Measurements from ENCODE around the gene CDH12.
A peak's percentile ranks its signal among the peaks of the same experiment; 100 is the strongest.
"Not testable (repeated sequence)": the region's sequence is repeated elsewhere in the genome, so short reads cannot be mapped to it uniquely, and the experiment has no call there.

CDH12 gene

GRCh38 chr5:22776285-22776684, 76.9 kb downstream of the CDH12 start:
- intact Hi-C loops (cut with DNase I): no loop called here
- DNase-seq: no peak

GRCh38 chr5:22774214-22774613, 78.9 kb downstream of the CDH12 start:
- DNase-seq; intact Hi-C loops (cut with DNase I): not testable (repeated sequence)

DNA sequence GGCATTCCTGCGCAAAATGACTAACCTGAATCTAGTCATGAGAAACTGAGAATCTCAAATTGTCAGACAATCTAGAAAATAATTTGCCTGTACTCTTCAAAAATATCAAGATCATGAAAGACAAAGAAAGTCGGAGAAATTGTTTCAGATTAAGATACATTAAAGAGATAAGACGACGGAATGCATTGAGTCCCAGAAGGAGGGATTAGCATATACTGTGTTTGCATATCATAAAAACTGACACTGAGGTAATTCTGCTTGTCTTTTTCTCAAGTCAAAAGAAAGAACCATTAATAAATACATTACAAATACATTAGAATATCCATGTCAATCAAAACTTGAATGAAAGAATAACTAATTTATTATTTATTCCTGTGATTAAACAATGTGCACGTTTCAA, 88.4 kb downstream of the CDH12 start:
- intact Hi-C loops (cut with DNase I): no loop called here
- DNase-seq: no peak

DNA sequence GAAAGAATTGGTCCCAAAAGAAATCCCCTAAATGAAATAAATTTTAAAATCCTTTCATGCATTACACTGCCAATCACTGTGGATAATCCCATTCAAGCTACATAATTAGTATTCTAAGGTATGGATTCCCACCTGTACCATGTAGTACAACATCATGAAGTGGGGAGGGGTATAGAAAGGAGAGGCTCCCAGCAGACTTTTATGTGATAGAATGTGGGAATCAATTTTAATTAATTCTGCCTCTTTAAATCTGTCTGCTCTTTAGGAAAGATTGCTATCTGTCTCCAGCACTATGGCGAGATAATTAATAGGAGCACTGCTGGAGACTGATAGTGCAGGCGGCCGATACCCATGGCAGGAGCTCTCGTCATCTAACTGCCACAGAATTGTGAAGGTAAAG, 95.4 kb downstream of the CDH12 start:
- intact Hi-C loops (cut with DNase I): no loop called here
- peak in 1 of 10 donors; percentile 32 for DNase-seq

- DNase-seq: no peak
- intact Hi-C loops (cut with DNase I): no loop called here
Observed at GRCh38 chr5:22754155-22754554, 99.0 kb downstream of the CDH12 start.

DNA sequence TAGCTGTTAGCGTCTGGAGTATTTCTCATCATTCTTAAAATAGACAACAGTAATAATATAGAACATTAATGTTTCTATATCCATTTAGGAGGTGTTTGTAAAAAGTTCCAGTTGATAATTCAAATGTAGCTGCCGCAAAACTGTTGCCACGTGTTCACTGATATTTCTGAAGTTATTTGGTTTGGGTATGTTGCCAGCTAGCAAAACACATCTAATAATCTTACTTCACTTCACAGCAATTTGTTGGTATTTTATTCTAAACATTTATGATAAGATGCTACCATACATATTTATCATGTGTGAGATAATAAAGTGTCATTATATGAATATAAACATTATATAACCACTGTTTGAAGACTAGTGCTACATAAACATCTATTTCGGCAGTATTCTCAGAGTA, 101.6 kb downstream of the CDH12 start:
- DNase-seq: no peak
- intact Hi-C loops (cut with DNase I): no loop called here

DNA sequence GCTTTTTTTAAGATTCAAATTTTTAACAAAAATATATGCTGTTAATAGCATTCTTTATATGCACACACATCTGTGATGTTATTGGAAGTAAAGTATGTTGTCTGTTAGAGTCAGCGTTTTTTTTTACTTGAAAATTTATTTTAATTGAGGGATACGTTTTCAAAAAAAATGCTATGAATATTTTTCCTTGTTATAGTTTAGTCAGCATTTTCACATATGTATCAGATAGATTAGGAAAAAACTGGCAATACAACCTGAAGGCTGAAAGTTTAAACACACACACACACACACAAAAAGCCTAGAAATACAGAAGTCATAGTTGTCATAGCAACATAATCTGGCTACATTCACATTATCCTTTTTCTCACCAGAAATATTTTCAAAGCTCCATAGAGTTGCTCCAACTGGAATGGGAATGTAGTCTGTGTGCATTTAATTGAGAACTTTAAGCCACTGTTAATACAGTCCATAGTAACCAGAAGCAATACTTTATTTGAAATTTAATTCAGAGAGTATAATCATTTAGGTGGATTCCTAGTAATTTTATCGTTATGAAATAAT, 116.6 kb downstream of the CDH12 start:
- intact Hi-C loops (cut with DNase I): no loop called here
- DNase-seq: no peak

GRCh38 chr5:22734907-22735306, 118.2 kb downstream of the CDH12 start:
- intact Hi-C loops (cut with DNase I): no loop called here
- no peak for DNase-seq

DNA sequence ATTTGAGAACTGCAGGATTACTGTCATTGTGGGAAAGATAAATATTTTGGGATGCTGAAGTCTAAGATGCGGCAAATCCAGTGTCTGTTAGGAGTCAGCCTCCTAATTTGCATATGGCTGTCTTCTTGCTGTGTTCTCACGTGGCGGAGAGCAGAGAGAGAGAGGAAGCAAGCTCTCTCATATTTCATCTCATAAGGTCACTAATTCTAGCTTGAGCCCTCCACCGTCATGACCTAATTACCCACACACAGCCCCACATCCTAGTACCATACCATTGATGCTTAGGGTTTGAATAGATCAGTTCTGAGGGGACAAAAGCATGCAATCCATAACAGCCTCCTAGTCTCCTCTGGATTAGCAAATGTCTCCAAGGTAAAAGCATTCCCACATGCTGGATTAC, 124.5 kb downstream of the CDH12 start:
- intact Hi-C loops (cut with DNase I): no loop called here
- DNase-seq: no peak

DNA sequence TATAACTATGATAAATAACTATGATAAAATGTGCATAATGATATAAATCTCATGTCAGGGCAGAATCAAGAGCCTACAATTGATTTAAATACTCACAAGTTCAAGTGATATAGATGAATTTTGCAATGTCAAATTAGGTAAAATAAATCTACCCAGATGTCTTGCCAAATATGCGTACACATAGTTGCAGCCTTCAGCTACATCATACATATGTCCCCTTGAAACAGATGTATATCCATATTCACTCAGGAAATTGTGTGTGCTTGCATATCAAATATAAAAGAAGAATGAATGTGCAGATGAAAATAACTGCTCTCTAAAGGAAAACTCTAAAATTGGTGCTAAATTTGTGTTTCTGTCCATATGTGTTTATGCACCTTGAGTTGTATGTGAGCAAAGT, 130.7 kb downstream of the CDH12 start:
- no peak for DNase-seq
- intact Hi-C loops (cut with DNase I): no loop called here

GRCh38 chr5:22722056-22722455, 131.1 kb downstream of the CDH12 start:
- intact Hi-C loops (cut with DNase I): no loop called here
- no peak for DNase-seq

DNA sequence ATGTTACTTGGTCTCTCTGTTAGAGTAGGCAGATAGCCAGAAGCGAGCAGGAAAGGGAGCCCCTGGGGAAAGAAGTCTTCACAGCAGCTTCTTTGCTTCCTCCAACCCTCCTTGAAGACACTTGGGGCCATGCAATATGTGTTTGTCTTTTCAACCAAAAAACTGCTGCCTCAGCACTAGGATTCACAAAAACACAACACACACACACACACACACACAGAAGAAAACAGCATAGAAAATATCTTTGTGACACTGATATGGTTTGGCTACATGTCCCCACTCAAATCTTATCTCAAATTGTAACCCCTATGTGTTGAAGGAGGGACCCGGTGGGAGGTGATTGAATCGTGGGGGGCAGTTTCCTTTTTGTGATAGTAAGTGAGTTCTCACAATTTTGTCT, 133.3 kb downstream of the CDH12 start:
- intact Hi-C loops (cut with DNase I): no loop called here

GRCh38 chr5:22710660-22711059, 142.5 kb downstream of the CDH12 start:
- intact Hi-C loops (cut with DNase I): no loop called here
- DNase-seq: no peak

More for the DNA sequence above, 133.3 kb downstream of the CDH12 start:
- DNase-seq: no peak

GRCh38 chr5:22709743-22710142, 143.4 kb downstream of the CDH12 start:
- DNase-seq: no peak
- intact Hi-C loops (cut with DNase I): no loop called here

DNA sequence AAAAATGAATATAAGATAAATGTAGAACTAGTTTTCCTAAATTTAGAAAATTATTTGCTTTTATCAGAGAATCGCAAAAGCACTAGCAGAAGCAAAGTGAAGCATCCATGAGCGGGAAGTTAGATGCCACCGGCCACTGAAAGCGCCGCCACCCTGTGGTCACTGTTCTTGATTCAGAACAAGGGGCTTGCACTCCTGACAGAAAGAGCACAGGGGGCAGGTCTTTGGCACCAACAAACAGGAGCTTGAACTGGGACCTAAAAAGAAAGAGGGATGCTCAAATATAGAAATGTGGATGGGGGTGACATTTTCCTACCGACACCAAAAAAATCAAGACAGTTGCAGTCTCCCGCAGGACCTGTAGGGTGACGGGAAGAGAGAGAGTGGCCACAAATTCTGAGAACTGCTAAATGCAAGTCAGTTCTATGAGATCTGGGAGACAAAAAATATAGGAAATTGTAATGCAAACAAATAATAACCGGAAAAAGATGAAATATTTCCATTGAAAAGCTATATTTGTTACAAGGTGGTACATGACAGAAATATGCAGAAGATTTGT, 144.3 kb downstream of the CDH12 start:
- DNase-seq: peak in 3 of 10 donors; percentile 35 to 70 (median 53)
- intact Hi-C loops (cut with DNase I): no loop called here

- intact Hi-C loops (cut with DNase I): no loop called here
- DNase-seq: no peak
Observed at GRCh38 chr5:22706901-22707300, 146.2 kb downstream of the CDH12 start.

GRCh38 chr5:22699319-22699718, 153.8 kb downstream of the CDH12 start:
- intact Hi-C loops (cut with DNase I): no loop called here
- no peak for DNase-seq

- intact Hi-C loops (cut with DNase I): no loop called here
- DNase-seq: peak in 8 of 10 donors; percentile 38 to 88 (median 52)
Observed at GRCh38 chr5:22693121-22693520, 160.0 kb downstream of the CDH12 start.

DNA sequence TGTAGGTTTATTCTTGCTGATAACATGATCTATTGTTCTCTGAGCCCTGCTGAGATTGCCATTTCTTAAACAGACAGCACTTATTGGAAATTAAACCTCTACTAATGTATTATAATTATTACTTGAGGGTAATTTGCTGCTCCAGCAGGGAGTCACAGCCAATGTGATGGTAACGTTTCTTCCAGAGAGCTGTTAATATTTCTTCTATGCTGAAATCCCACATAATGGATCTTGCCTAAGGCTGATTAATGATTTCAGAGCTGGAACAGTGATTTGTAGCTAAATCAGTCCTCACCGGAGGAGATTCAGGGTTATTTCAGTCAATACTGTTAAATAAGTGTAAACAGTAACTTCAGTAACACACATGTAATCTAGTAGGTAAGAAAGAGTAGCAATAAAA, 170.1 kb downstream of the CDH12 start:
- DNase-seq: no peak
- intact Hi-C loops (cut with DNase I): no loop called here

DNA sequence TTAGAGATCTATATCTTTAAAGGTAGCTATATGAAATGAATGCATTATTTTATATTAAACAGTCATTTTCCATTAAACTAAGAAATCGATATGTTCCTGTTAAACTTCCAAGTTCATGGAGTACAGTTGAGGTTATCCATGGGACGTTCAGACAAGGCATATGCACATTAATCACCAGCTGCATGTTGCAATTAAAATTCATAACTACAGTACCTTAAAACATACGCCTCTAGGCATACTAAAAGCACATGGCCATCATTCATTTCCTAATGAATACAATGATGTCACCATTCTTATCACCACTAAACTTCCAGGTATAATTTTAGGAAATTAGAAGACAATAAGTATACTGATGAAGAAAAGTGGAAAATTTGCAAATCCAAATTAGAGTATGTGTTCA, 174.3 kb downstream of the CDH12 start:
- intact Hi-C loops (cut with DNase I): no loop called here

DNA sequence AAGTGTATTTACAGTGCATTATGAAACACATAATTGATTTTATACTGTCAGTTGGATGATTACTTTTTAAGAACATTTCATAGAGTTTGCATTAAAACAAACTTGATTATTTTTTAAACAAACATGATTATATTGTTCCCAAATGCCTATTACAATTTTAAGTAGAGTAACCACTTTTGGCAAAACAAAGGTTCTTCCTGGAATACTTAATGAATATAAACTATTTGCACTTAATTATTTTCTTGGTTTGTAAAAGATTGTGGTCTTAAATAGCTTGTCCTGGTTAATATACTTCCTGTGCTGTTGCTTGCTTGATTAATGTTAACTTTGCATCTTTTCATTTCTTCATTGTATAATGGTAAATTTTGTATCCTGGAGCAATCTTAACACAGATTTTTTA, 180.0 kb downstream of the CDH12 start:
- DNase-seq: no peak
- intact Hi-C loops (cut with DNase I): no loop called here

More for the DNA sequence above, 174.3 kb downstream of the CDH12 start:
- DNase-seq: no peak

DNA sequence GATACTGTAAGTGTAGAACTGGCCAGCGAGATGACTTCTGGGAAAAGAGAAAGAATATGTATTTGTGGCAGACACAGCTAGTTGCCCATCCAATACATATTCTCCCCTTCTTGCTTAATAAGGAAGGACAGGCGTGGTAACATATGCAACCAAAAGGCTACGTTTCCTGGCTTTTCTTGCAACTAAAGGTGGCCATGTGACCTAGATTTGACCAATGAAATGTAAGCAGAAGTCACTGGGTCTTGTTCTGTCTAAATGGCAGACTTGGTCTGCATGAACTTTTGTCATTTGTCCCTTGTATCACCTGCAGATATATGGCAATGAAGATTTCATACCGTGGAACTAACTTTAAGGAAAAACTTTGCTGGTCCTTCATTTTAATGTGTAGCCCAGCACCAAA, 183.8 kb downstream of the CDH12 start:
- DNase-seq: no peak
- intact Hi-C loops (cut with DNase I): no loop called here

DNA sequence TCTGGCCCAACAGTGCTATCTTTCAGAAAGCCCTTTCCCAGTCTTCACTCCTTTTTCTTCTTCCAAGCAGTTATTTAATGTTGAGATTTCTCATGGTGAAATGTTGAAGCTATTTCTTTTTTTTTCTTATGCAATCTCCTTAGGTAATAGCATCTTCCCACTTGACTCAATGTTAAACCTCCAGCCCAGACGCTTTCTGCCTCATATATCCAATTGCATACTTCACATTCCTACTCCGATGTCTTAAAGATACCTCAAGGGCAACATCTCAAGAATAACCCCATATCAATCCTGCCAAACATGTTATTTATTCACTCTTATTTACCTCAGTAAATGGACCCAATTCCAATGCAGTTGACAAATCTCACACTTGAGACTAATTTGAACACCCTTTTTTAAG, 187.3 kb downstream of the CDH12 start:
- intact Hi-C loops (cut with DNase I): no loop called here
- DNase-seq: no peak
